GM21737 (cell line): ENCODE data around the gene SLC16A8.
"Not testable (repeated sequence)": the region's sequence is repeated elsewhere in the genome, so short reads cannot be mapped to it uniquely, and the experiment has no call there.

Experiments
- ATAC-seq: cut with Tn5 transposase; IDR thresholded peaks from one replicate; pipeline ENCODE4 v1.9.1; 2021; ENCODE audit warnings: mild to moderate bottlenecking, moderate library complexity; ENCODE audit not compliant: unreplicated experiment

SLC16A8 gene

GRCh38 chr22:38088629-38089473 lies 4.9 kb upstream of the SLC16A8 start:
- no peak for ATAC-seq

GRCh38 chr22:38087855-38088254 lies 3.9 kb upstream of the SLC16A8 start:
- ATAC-seq = no peak

- ATAC-seq = no peak
Observed at GRCh38 chr22:38086942-38087341, 3.0 kb upstream of the SLC16A8 start.

- ATAC-seq = no peak
Observed at GRCh38 chr22:38086001-38086845, 2.2 kb upstream of the SLC16A8 start.

GRCh38 chr22:38085501-38085900 lies 1.5 kb upstream of the SLC16A8 start:
- no peak for ATAC-seq

- ATAC-seq = no peak
Observed at GRCh38 chr22:38085056-38085455, 1.1 kb upstream of the SLC16A8 start.

- ATAC-seq = no peak
Observed at GRCh38 chr22:38082986-38083710, 836 bp downstream of the SLC16A8 start.

- no peak for ATAC-seq
Observed at GRCh38 chr22:38081941-38082828, 1.8 kb downstream of the SLC16A8 start.

- ATAC-seq = no peak
Observed at GRCh38 chr22:38081636-38081940, 2.4 kb downstream of the SLC16A8 start.

- no peak for ATAC-seq
Observed at GRCh38 chr22:38080850-38081635, 2.9 kb downstream of the SLC16A8 start.

- ATAC-seq = no peak
Observed at GRCh38 chr22:38080474-38080849, 3.5 kb downstream of the SLC16A8 start.

GRCh38 chr22:38079804-38080203 lies 4.2 kb downstream of the SLC16A8 start:
- no peak for ATAC-seq

- not testable (repeated sequence) for ATAC-seq
Observed at GRCh38 chr22:38079208-38079607, 4.8 kb downstream of the SLC16A8 start.

GRCh38 chr22:38078046-38078840 lies 5.7 kb downstream of the SLC16A8 start:
- no peak for ATAC-seq

GRCh38 chr22:38077595-38077994 lies 6.4 kb downstream of the SLC16A8 start:
- ATAC-seq = no peak

- no peak for ATAC-seq
Observed at GRCh38 chr22:38077096-38077495, 6.9 kb downstream of the SLC16A8 start.

GRCh38 chr22:38075961-38076360 lies 8.0 kb downstream of the SLC16A8 start:
- ATAC-seq = no peak

- ATAC-seq = no peak
Observed at GRCh38 chr22:38075105-38075825, 8.7 kb downstream of the SLC16A8 start.
